Fibroblast of lung (primary cell): ENCODE data around the gene C5orf34. TPM values are rescaled to one million over a fixed set of nuclear protein-coding genes. Genes with fewer than 3 reads are reported as not detected.
A peak's percentile ranks its signal among the peaks of the same experiment; 100 is the strongest.

Source experiments
- DNase-seq, 2 donors: peaks; one replicate each; pipeline versions ENCODE4 v3.0.0 to v3.0.0-alpha.2; 2010; ENCODE audit warnings: low read depth in 2 of 2
- H2AFZ ChIP-seq: 2 replicates; pipeline ENCODE4 v1.5.1; 2012; ENCODE audit warnings: low read length, control low read depth, inconsistent platforms
- H3K27ac ChIP-seq: 2 replicates; pipeline ENCODE4 v1.5.1; 2011; ENCODE audit warnings: low read length, control low read depth; ENCODE audit not compliant: insufficient read depth
- H3K27me3 ChIP-seq: 2 replicates; pipeline ENCODE4 v1.5.1; 2011; ENCODE audit warnings: mild to moderate bottlenecking, low read length; ENCODE audit not compliant: control insufficient read depth, insufficient read depth
- H3K36me3 ChIP-seq: 2 replicates; pipeline ENCODE4 v1.5.1; 2011; ENCODE audit warnings: low read length; ENCODE audit not compliant: control insufficient read depth, insufficient read depth
- H3K4me1 ChIP-seq: 2 replicates; pipeline ENCODE4 v1.5.1; 2011; ENCODE audit warnings: low read length; ENCODE audit not compliant: control insufficient read depth, insufficient read depth; ENCODE audit errors: extremely low read depth
- H3K4me2 ChIP-seq: 2 replicates; pipeline ENCODE4 v1.5.1; 2011; ENCODE audit warnings: low read length, control low read depth; ENCODE audit not compliant: insufficient read depth; ENCODE audit errors: extremely low read depth
- H3K4me3 ChIP-seq, 4 experiments: fragments of 200-600 bp in 1 of 4; sonication (generic) in 1 of 4; replicated peaks in 1 of 4; 2 replicates each; pipeline ENCODE4 v1.5.1; 2011 to 2016; ENCODE audit warnings: low read length in 4 of 4, low read depth in 3 of 4, mild to moderate bottlenecking in 3 of 4, control low read depth in 2 of 4, inconsistent platforms in 1 of 4, mixed read lengths in 1 of 4; ENCODE audit not compliant: insufficient read depth in 1 of 4; ENCODE audit errors: control extremely low read depth in 1 of 4
- H3K79me2 ChIP-seq: 2 replicates; pipeline ENCODE4 v1.5.1; 2012; ENCODE audit warnings: mild to moderate bottlenecking, low read length, inconsistent platforms; ENCODE audit not compliant: control insufficient read depth, insufficient read depth
- H3K9ac ChIP-seq: 2 replicates; pipeline ENCODE4 v1.5.1; 2011; ENCODE audit warnings: mild to moderate bottlenecking, low read length, control low read depth; ENCODE audit not compliant: insufficient read depth
- H3K9me3 ChIP-seq: 2 replicates; pipeline ENCODE4 v1.5.1; 2012; ENCODE audit warnings: low read depth, low read length; ENCODE audit not compliant: control insufficient read depth, insufficient read depth
- H4K20me1 ChIP-seq: 2 replicates; pipeline ENCODE4 v1.5.1; 2011; ENCODE audit warnings: low read length; ENCODE audit not compliant: control insufficient read depth, insufficient read depth; ENCODE audit errors: extremely low read depth
- EZH2 ChIP-seq: IDR thresholded peaks from 2 replicates; pipeline ENCODE4 v1.5.1; 2012; ENCODE audit warnings: low read length, control low read depth, mild to moderate bottlenecking; ENCODE audit errors: missing control alignments
- polyA minus RNA-seq: library from RNA; depleted of rRNA, polyadenylated mRNA; stranded (reverse); fragments of >200 nt; gene quantifications from 2 replicates; pipeline ENCODE4 v1.2.3, GENCODE V29; 2011; ENCODE audit warnings: low replicate concordance
- polyA plus RNA-seq, 2 donors: library from polyadenylated mRNA; depleted of rRNA in 1 of 2; stranded (reverse) in 1 of 2; unstranded in 1 of 2; fragments of >200 nt; gene quantifications; 2 replicates each; pipeline ENCODE4 v1.2.1, GENCODE V29; 2011 to 2012; ENCODE audit warnings: missing spikeins in 1 of 2
- total RNA-seq: library from RNA; depleted of rRNA; stranded (reverse); fragments of >200 nt; gene quantifications from 2 replicates; pipeline ENCODE4 v1.2.1, GENCODE V29; 2014
- TF ChIP-seq, protein P1 (sequence below), 2 donors: IDR thresholded peaks in 1 of 2; conservative IDR thresholded peaks in 1 of 2; 1 replicate in 1 of 2; 2 replicates in 1 of 2; pipeline ENCODE4 v1.5.1; 2011 to 2012; ENCODE audit warnings: low read length in 2 of 2, control low read depth in 1 of 2, inconsistent platforms in 1 of 2, low read depth in 1 of 2, mild to moderate bottlenecking in 1 of 2

C5orf34 gene, protein sequence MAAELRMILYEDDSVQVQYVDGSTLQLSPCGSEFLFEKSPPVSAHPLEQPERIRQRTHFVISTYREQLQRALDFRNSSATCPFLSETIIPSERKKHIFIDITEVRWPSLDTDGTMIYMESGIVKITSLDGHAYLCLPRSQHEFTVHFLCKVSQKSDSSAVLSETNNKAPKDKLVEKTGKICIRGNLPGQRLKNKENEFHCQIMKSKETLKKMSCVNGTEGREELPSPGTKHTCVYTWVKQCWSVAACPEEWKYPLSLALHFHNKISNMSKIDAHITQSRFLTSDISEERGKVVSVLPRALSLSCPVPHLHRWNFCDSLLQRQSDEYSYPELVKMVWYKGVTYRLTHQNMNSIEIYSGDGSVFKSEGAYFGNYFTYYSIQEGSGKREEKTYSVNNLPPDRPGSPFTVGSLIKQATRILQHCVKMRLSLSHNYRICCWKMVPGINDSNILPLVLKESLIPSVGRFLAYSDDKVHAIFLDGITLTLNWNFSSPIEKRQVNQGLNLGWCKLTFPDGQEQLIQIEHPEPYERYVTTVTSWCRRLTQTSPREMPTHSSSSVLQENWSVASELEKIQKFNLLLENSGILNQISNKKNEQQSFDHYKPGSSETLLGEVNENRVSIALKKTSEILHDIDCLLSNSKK
- total RNA-seq (2.6 and 4.1 TPM in 2 replicates), polyA plus RNA-seq (2.9 and 4.8 TPM in 2 replicates), polyA minus RNA-seq (not detected in 2 replicates)
- 1.4 and 2.5 TPM in 2 replicates for polyA plus RNA-seq (2012)

DNA sequence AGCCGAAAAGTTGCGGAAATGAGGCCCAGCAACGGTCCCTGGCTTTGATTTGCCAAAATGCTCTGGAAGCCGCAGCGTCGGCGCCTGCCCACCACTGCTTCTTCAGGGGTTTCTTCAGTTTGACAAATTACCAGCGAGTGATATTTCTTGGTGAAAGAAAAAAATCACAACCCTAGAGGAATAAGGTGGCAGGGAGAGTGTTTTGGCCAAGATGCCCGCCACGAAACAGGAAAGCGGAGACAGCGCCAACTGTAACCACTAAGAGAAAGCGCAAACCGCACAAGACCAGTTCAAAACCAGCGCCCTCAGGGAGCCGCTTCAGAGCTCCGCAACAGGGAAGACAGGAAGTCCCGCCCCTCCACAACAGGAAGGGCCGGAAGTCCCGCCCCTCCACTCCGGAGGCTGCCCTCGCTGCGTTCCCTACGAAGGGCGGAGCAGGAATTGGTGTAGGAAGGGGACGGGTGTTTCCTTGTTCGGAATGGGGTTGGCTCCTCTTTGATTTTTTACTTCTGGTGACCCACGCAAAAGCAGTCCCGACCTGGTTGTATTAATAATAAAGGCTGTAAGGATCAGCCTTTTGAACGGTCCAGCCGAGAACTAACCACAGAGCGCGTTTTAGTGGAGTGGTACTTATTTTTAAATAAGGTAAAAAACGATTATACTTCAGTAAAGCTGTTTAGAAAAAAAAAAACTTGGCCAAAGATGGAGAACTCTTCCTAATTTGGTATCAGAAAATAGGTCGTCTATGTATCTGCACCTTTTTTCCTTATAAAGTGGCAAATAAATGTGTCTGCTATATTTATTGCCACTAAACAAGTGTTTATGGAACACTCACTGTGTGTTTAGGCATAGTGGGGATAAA is at the start of gene C5orf34:
Gene C5orf34, minus strand, starts transcription at position 333 of the 862 bp plus-strand sequence. CDS start 5,809 bp downstream, outside the sequence.
- Histone ChIP-seq H3K27me3 (no peaks in the 10 kb centered on the region), H3K36me3 (no peaks in the 10 kb centered on the region), H3K79me2 (peaks cover 19% of the 10 kb centered on the region), H3K4me2 (peak within 1 kb of the TSS; percentile 97), H4K20me1 (no peaks in the 10 kb centered on the region), H3K4me1 (no peaks in the 10 kb centered on the region), H2AFZ (peak within 1 kb of the TSS; percentile 86), H3K4me3 (peak within 1 kb of the TSS; percentile 75 to 96 (median 88)), H3K9ac (peak within 1 kb of the TSS; percentile 78), H3K9me3 (no peaks in the 10 kb centered on the region), H3K27ac (peak within 1 kb of the TSS; percentile 97)
- TF ChIP-seq EZH2 = no peak
- TF ChIP-seq, protein P1, sequence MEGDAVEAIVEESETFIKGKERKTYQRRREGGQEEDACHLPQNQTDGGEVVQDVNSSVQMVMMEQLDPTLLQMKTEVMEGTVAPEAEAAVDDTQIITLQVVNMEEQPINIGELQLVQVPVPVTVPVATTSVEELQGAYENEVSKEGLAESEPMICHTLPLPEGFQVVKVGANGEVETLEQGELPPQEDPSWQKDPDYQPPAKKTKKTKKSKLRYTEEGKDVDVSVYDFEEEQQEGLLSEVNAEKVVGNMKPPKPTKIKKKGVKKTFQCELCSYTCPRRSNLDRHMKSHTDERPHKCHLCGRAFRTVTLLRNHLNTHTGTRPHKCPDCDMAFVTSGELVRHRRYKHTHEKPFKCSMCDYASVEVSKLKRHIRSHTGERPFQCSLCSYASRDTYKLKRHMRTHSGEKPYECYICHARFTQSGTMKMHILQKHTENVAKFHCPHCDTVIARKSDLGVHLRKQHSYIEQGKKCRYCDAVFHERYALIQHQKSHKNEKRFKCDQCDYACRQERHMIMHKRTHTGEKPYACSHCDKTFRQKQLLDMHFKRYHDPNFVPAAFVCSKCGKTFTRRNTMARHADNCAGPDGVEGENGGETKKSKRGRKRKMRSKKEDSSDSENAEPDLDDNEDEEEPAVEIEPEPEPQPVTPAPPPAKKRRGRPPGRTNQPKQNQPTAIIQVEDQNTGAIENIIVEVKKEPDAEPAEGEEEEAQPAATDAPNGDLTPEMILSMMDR (conservative IDR thresholded peaks at IDR 0.05 in 1 of 2, IDR thresholded peaks at IDR 0.05 in 1 of 2; ENCODE audit: low read depth in 1 of 2, low read length in 2 of 2) = no peak
- DNase-seq = peak; percentile 93 to 96

DNA sequence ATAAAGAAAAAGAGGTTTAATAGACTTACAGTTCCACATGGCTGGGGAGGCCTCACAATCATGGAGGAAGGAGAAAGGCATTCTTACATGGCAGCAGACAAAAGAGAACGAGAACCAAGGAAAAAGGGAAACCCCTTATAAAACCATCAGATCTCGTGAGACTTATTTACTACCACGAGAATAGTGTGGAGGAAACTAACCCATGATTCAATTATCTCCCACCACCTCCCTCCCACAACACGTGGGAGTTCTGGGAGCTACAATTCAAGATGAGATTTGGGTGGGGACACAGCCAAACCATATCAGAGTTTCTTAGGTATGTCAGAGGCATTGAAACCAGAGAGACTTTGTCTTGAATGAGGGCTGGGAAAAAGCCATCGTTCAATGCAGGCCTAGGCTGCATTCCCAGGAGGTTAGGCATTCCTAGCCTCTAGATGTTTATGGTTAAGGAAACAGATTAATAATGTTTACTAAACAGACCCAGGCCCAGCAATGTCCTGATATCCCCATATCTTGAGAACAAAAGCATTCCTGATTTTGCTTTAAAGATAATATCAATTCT is 49.4 kb upstream of the C5orf34 start:
- H3K9ac ChIP-seq = no peak overlapping the region
- no peak overlapping the region for H3K27ac ChIP-seq
- no peak overlapping the region for H3K4me3 ChIP-seq
- H3K4me2 ChIP-seq = no peak overlapping the region
- no peak for TF ChIP-seq EZH2
- TF ChIP-seq, protein P1 (conservative IDR thresholded peaks at IDR 0.05 in 1 of 2, IDR thresholded peaks at IDR 0.05 in 1 of 2; ENCODE audit: low read depth in 1 of 2, low read length in 2 of 2) = no peak
- H3K36me3 ChIP-seq = no peaks in the 10 kb centered on the region
- H4K20me1 ChIP-seq = no peaks in the 10 kb centered on the region
- no peaks in the 10 kb centered on the region for H3K79me2 ChIP-seq
- H2AFZ ChIP-seq = no peak overlapping the region
- no peaks in the 10 kb centered on the region for H3K27me3 ChIP-seq
- no peak for DNase-seq
- no peaks in the 10 kb centered on the region for H3K9me3 ChIP-seq
- peaks cover 5% of the 10 kb centered on the region for H3K4me1 ChIP-seq
